Measurements from ENCODE around the gene ANKRD28.

DNA sequence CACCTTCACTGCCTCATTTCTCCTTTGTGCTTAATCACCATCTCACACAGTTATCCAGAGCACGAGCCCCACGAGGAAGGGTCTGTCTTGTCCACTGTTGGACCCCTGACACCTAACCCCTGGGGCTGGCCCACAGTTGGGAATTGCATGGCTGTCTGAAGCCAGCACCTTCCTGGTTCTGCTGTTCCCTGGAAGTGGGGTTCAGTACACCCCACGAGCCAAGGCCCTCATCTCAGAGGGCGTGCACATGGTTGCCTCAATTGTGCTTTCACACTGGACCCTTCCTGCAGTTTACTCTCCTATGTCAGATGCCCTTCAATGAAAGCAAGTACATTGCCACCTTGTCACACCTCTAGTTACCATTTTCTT lies 165.6 kb downstream of the ANKRD28 start:
- TF ChIP-seq POLR2AphosphoS5 (IDR thresholded peaks at IDR 0.05; ENCODE audit: borderline replicate concordance, low read depth, low read length) (no peak), EZH2 (IDR thresholded peaks at IDR 0.05) (no peak), FOXP2 (optimal IDR thresholded peaks at IDR 0.05; ENCODE audit: control extremely low read depth, extremely low read length, insufficient read depth) (no peak)

Data from SK-N-MC (cell line).